ENCODE data around the gene SPECC1L. TPM values are rescaled to one million over a fixed set of nuclear protein-coding genes. Genes with fewer than 3 reads are reported as not detected.
"Not testable (repeated sequence)": the region's sequence is repeated elsewhere in the genome, so short reads cannot be mapped to it uniquely, and the experiment has no call there.

SPECC1L gene
- total RNA-seq, 4 donors from 2014 or later, result 63.6 to 116 (median 90.1) TPM

DNA sequence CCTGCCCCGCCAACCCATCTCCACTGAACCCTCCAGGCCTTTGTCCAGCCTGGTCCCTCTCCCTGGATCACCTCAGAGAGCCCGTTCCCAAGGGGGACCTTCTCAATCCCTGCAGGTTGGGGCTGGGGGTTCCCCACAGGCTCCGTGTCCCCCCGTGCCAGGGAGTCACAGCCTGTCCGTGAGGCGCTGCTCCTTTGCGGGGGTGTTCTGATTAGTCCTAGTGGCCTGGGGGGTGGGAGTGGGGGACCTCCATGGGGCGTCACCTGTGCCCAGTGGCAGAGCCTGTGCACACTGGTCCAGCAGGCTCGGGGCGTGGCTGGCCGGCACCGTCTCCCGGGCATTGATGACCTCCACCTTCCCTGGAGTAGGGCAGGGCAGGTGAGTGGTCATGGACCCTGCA is 37.4 kb upstream of the SPECC1L start:
- Histone ChIP-seq H3K27ac (replicated peaks in 1 of 4) (no peak overlapping the region), H3K4me3 (no peak overlapping the region), H3K9me3 (no peaks in the 10 kb centered on the region), H3K4me1 (no peaks in the 10 kb centered on the region), H3K27me3 (no peaks in the 10 kb centered on the region), H3K36me3 (peaks cover 0 to 65% (median 5%) of the 10 kb centered on the region in 4 donors)
- intact Hi-C loops (cut with DNase I), result loop anchor here (10.0 kb wide), 1 partner anchor 128 kb away; no protein-coding TSS in a partner anchor
- 100% methylated on average over 5 of the region's 13 CpGs for WGBS
- no peak for DNase-seq (ENCODE audit: extremely low spot score)
- TF ChIP-seq POLR2A (IDR thresholded peaks at IDR 0.05; ENCODE audit: low read depth) (no peak), POLR2AphosphoS5 (IDR thresholded peaks at IDR 0.05) (no peak), EP300 (IDR thresholded peaks at IDR 0.05) (no peak)
- TF ChIP-seq, protein P1, sequence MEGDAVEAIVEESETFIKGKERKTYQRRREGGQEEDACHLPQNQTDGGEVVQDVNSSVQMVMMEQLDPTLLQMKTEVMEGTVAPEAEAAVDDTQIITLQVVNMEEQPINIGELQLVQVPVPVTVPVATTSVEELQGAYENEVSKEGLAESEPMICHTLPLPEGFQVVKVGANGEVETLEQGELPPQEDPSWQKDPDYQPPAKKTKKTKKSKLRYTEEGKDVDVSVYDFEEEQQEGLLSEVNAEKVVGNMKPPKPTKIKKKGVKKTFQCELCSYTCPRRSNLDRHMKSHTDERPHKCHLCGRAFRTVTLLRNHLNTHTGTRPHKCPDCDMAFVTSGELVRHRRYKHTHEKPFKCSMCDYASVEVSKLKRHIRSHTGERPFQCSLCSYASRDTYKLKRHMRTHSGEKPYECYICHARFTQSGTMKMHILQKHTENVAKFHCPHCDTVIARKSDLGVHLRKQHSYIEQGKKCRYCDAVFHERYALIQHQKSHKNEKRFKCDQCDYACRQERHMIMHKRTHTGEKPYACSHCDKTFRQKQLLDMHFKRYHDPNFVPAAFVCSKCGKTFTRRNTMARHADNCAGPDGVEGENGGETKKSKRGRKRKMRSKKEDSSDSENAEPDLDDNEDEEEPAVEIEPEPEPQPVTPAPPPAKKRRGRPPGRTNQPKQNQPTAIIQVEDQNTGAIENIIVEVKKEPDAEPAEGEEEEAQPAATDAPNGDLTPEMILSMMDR (IDR thresholded peaks at IDR 0.05), result no peak

DNA sequence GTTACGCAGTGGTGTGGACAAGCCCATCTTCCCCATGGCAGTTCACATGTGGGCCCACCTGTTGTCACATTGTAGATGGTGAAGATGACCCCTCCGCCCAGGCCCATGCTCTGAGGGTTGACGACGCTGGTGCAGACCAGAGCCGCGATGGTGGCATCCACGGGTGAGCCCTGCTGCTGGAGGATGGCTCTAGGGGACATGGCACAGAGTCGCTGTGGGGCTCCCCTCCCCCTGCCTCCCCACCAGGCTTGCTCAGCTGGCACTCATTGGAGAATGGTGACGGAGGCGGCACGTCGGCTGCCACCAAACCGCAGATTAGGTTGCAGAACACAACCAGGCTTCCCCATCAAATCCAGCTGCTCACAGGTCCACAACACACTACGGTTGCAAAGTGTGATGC is 36.8 kb upstream of the SPECC1L start:
- DNase-seq (ENCODE audit: extremely low spot score), result no peak
- intact Hi-C loops (cut with DNase I), result loop anchor here (10.0 kb wide), 1 partner anchor 129 kb away; no protein-coding TSS in a partner anchor
- 87% methylated on average over 14 of the region's 14 CpGs for WGBS

DNA sequence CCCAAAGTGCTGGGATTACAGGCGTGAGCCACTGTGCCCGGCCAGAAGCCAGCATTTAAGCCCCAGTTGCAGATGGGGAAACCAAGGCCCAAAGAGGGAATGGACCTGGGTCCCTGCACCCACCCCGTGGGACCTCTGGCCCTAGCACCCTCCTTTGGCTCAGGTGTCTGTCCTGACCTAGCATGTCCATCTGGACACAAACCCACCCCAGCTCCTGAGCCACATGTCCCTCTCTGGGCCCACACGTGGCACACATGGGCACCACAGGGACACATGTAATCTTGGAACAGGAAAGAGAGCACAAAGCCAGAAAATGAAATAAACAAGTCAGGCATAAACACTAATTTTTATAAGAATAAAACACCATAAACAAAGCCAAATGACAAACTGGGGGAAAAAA is 35.3 kb upstream of the SPECC1L start:
- 97% methylated on average over 4 of the region's 4 CpGs for WGBS
- Histone ChIP-seq H3K4me3 (no peak overlapping the region), H3K4me1 (no peaks in the 10 kb centered on the region), H3K36me3 (peaks cover 0 to 50% (median 2%) of the 10 kb centered on the region in 4 donors), H3K27ac (replicated peaks in 1 of 4) (no peak overlapping the region), H3K27me3 (no peaks in the 10 kb centered on the region), H3K9me3 (no peaks in the 10 kb centered on the region)
- TF ChIP-seq POLR2A (IDR thresholded peaks at IDR 0.05; ENCODE audit: low read depth) (no peak), POLR2AphosphoS5 (IDR thresholded peaks at IDR 0.05) (no peak), EP300 (IDR thresholded peaks at IDR 0.05) (no peak)
- TF ChIP-seq, protein P1 (IDR thresholded peaks at IDR 0.05), result no peak
- DNase-seq (ENCODE audit: extremely low spot score), result no peak
- intact Hi-C loops (cut with DNase I), result loop anchor here (10.0 kb wide), 1 partner anchor 131 kb away; no protein-coding TSS in a partner anchor

More for the DNA sequence above, 36.8 kb upstream of the SPECC1L start:
- Histone ChIP-seq H3K4me1 (no peaks in the 10 kb centered on the region), H3K27me3 (no peaks in the 10 kb centered on the region), H3K27ac (replicated peaks in 1 of 4) (no peak overlapping the region), H3K4me3 (no peak overlapping the region), H3K9me3 (no peaks in the 10 kb centered on the region), H3K36me3 (peaks cover 0 to 61% (median 3%) of the 10 kb centered on the region in 4 donors)
- TF ChIP-seq EP300 (IDR thresholded peaks at IDR 0.05), result no peak
- TF ChIP-seq, protein P1 (IDR thresholded peaks at IDR 0.05), result no peak
- TF ChIP-seq POLR2AphosphoS5 (IDR thresholded peaks at IDR 0.05), result no peak
- TF ChIP-seq POLR2A (IDR thresholded peaks at IDR 0.05; ENCODE audit: low read depth), result no peak

DNA sequence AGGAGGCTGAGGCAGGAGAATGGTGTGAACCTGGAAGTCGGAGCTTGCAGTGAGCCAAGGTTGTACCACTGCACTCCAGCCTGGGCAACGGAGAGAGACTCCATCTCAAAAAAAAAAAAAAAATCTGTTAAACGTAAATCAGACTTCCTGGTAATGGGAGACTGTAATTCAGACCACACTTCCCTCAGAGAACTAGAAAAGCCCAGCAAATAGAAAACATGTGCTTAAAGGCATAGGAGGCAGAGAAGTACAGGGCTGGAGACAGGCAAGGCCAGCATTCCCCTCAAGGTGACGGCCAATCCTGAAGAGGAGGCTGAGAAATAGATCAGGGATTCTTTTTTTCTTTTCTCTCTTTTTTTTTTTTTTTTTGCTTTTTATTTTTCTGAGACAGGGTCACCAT is 34.0 kb upstream of the SPECC1L start:
- intact Hi-C loops (cut with DNase I), result loop anchor here (10.0 kb wide), 1 partner anchor 132 kb away; no protein-coding TSS in a partner anchor
- Histone ChIP-seq H3K27ac (replicated peaks in 1 of 4) (no peak overlapping the region), H3K36me3 (peaks cover 0 to 38% (median 2%) of the 10 kb centered on the region in 4 donors), H3K4me1 (no peaks in the 10 kb centered on the region), H3K27me3 (no peaks in the 10 kb centered on the region), H3K4me3 (no peak overlapping the region), H3K9me3 (no peaks in the 10 kb centered on the region)
- no peak for DNase-seq (ENCODE audit: extremely low spot score)
- TF ChIP-seq POLR2AphosphoS5 (IDR thresholded peaks at IDR 0.05) (no peak), POLR2A (IDR thresholded peaks at IDR 0.05; ENCODE audit: low read depth) (no peak), EP300 (IDR thresholded peaks at IDR 0.05) (no peak)
- TF ChIP-seq, protein P1 (IDR thresholded peaks at IDR 0.05), result no peak
- 76% methylated on average over 4 of the region's 4 CpGs for WGBS

DNA sequence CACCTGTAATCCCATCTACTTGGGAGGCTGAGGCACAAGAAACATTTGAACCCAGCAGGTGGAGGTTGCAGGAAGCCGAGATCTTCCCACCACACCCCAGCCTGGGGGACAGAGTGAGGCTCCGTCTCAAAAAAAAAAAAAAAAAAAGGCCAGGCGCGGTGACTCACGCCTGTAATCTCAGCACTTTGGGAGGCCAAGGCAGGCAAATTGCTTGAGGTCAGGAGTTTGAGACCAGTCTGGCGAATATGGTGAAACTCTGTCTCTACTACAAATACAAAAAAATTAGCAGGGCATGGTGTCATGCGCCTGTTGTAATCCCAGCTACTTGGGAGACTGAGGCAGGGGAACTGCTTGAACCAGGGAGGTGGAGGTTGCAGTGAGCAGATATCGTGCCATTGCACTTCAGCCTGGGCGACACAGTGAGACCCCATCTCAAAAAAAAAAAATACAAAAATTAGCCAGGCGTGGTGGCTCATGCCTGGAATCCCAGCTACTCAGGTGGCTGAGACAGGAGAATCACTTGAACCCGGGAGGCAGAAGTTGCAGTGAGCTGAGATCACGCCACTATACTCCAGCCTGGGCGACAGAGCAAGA is 32.4 kb upstream of the SPECC1L start:
- WGBS, result 94% methylated on average over 13 of the region's 13 CpGs
- H3K9me3 ChIP-seq; H3K27ac ChIP-seq (replicated peaks in 1 of 4); DNase-seq (ENCODE audit: extremely low spot score); H3K27me3 ChIP-seq; H3K4me3 ChIP-seq: not testable (repeated sequence)
- intact Hi-C loops (cut with DNase I), result loop anchor here (10.0 kb wide), 1 partner anchor 133 kb away; no protein-coding TSS in a partner anchor
- H3K4me1 ChIP-seq, result peaks cover 6 to 12% (median 9%) of the 10 kb centered on the region in 4 donors
- H3K36me3 ChIP-seq, result peaks cover 0 to 24% (median 2%) of the 10 kb centered on the region in 4 donors
